HG03103 (cell line): ENCODE measurements around the gene TMEM185B.
A peak's percentile ranks its signal among the peaks of the same experiment; 100 is the strongest.

Experiments used
- ATAC-seq: cut with Tn5 transposase; IDR thresholded peaks from one replicate; pipeline ENCODE4 v1.9.1; 2021; ENCODE audit warnings: low read depth; ENCODE audit not compliant: unreplicated experiment

Gene TMEM185B

GRCh38 chr2:120252225-120253020, 29.2 kb upstream of the TMEM185B start, which contains the start of gene RALB:
Gene RALB (plus strand): TSS chr2:120252852. CDS start chr2:120278665, 25,813 bp downstream.
- ATAC-seq = peak; percentile 91

- no peak for ATAC-seq
These were observed 28.7 kb upstream of the TMEM185B start for GRCh38 chr2:120251880-120252224.

- ATAC-seq = no peak
These were observed 27.9 kb upstream of the TMEM185B start for GRCh38 chr2:120251078-120251477.

- no peak for ATAC-seq
These were observed 27.4 kb upstream of the TMEM185B start for GRCh38 chr2:120250640-120251039.

GRCh38 chr2:120247851-120248250, 24.7 kb upstream of the TMEM185B start:
- no peak for ATAC-seq

- ATAC-seq = no peak
These were observed 23.5 kb upstream of the TMEM185B start for GRCh38 chr2:120246546-120247300.

GRCh38 chr2:120245520-120246332, 22.5 kb upstream of the TMEM185B start:
- ATAC-seq = no peak

GRCh38 chr2:120244656-120245519, 21.7 kb upstream of the TMEM185B start:
- ATAC-seq = no peak

GRCh38 chr2:120243875-120244553, 20.8 kb upstream of the TMEM185B start:
- ATAC-seq = no peak

GRCh38 chr2:120243211-120243610, 20.0 kb upstream of the TMEM185B start:
- no peak for ATAC-seq

- no peak for ATAC-seq
These were observed 18.5 kb upstream of the TMEM185B start for GRCh38 chr2:120241684-120242083.

GRCh38 chr2:120240901-120241429, 17.8 kb upstream of the TMEM185B start:
- ATAC-seq = no peak

GRCh38 chr2:120239488-120240287, 16.5 kb upstream of the TMEM185B start:
- ATAC-seq = no peak

GRCh38 chr2:120238728-120239487, 15.7 kb upstream of the TMEM185B start:
- ATAC-seq = no peak

- no peak for ATAC-seq
These were observed 14.3 kb upstream of the TMEM185B start for GRCh38 chr2:120237491-120237902.

GRCh38 chr2:120236791-120237190, 13.6 kb upstream of the TMEM185B start:
- no peak for ATAC-seq

GRCh38 chr2:120236316-120236715, 13.1 kb upstream of the TMEM185B start:
- no peak for ATAC-seq

GRCh38 chr2:120235681-120236080, 12.5 kb upstream of the TMEM185B start:
- no peak for ATAC-seq
